GM23338 (cell line): Measurements from ENCODE around the gene IL18R1.

Experiments used
- CREB1 ChIP-seq: fragments of 250-450 bp; sonication (Bioruptor Pico); IDR thresholded peaks from 2 replicates; pipeline ENCODE4 v1.5.0; 2020; ENCODE audit warnings: low read depth, mild to moderate bottlenecking, moderate library complexity
- CTCF ChIP-seq, 2 experiments: fragments of 200-600 bp in 1 of 2; sonication (generic) in 1 of 2; conservative IDR thresholded peaks; 2 replicates each; pipeline versions ENCODE4 v1.5.1 to v1.6.1; 2016 to 2017; ENCODE audit warnings: antibody characterized with exemption in 2 of 2, low read depth in 2 of 2, mild to moderate bottlenecking in 2 of 2, moderate library complexity in 1 of 2
- ETS1 ChIP-seq: IDR thresholded peaks from 2 replicates; pipeline ENCODE4 v1.6.1; 2016; ENCODE audit warnings: antibody characterized with exemption
- EZH2 ChIP-seq: fragments of 200-600 bp; sonication (generic); IDR thresholded peaks from one replicate; pipeline ENCODE4 v1.8.0; 2017; ENCODE audit warnings: antibody characterized with exemption, mild to moderate bottlenecking, low read depth; ENCODE audit not compliant: unreplicated experiment
- EZH2phosphoT487 ChIP-seq: fragments of 200-600 bp; sonication (generic); IDR thresholded peaks from one replicate; pipeline ENCODE4 v1.8.1; 2018; ENCODE audit warnings: antibody characterized with exemption; ENCODE audit not compliant: unreplicated experiment
- JUNB ChIP-seq: IDR thresholded peaks from one replicate; pipeline ENCODE4 v1.6.1; 2016; ENCODE audit warnings: antibody characterized with exemption; ENCODE audit not compliant: unreplicated experiment
- NANOG ChIP-seq: IDR thresholded peaks from 2 replicates; pipeline ENCODE4 v1.6.1; 2016; ENCODE audit warnings: antibody characterized with exemption, borderline replicate concordance
- POLR2AphosphoS5 ChIP-seq: IDR thresholded peaks from 2 replicates; pipeline ENCODE4 v1.6.1; 2016; ENCODE audit warnings: antibody characterized with exemption, low read depth
- REST ChIP-seq: IDR thresholded peaks from one replicate; pipeline ENCODE4 v1.6.1; 2018; ENCODE audit warnings: antibody characterized with exemption; ENCODE audit not compliant: unreplicated experiment
- STAT1 ChIP-seq: IDR thresholded peaks from one replicate; pipeline ENCODE4 v1.6.1; 2016; ENCODE audit warnings: antibody characterized with exemption; ENCODE audit not compliant: unreplicated experiment
- ZNF114 ChIP-seq: fragments of 250-450 bp; sonication (Bioruptor Pico); IDR thresholded peaks from 2 replicates; pipeline ENCODE4 v1.5.0; 2020; ENCODE audit warnings: mild to moderate bottlenecking, moderate library complexity
- ZNF331 ChIP-seq: fragments of 250-450 bp; sonication (Bioruptor Pico); IDR thresholded peaks from 2 replicates; pipeline ENCODE4 v1.5.0; 2020; ENCODE audit warnings: low read depth, mild to moderate bottlenecking, moderate library complexity
- ZNF462 ChIP-seq: fragments of 250-450 bp; sonication (Bioruptor Pico); IDR thresholded peaks from 2 replicates; pipeline ENCODE4 v1.5.0; 2020; ENCODE audit warnings: mild to moderate bottlenecking, moderate library complexity

- TF ChIP-seq CTCF (conservative IDR thresholded peaks at IDR 0.05; ENCODE audit: low read depth in 2 of 2) = no peak
- no peak for TF ChIP-seq EZH2phosphoT487
- TF ChIP-seq EZH2 = no peak
- TF ChIP-seq POLR2AphosphoS5 = no peak
- no peak for TF ChIP-seq JUNB
- TF ChIP-seq REST = no peak
- TF ChIP-seq CREB1 (CRISPR knock-in tag) = no peak
- TF ChIP-seq ETS1 = no peak
- TF ChIP-seq ZNF331 (CRISPR knock-in tag) = no peak
- TF ChIP-seq STAT1 = no peak
- no peak for TF ChIP-seq NANOG
- no peak for TF ChIP-seq ZNF114
- TF ChIP-seq ZNF462 (CRISPR knock-in tag) = no peak
Measured at GRCh38 chr2:102437122-102437521, 81.5 kb downstream of the IL18R1 start.
